ENCODE measurements around the gene LEO1. TPM values are rescaled to one million over a fixed set of nuclear protein-coding genes. Genes with fewer than 3 reads are reported as not detected.

Gene LEO1
- total and polyA plus RNA-seq, 11 donors: 4.9 to 12.6 (median 8.3) TPM

DNA sequence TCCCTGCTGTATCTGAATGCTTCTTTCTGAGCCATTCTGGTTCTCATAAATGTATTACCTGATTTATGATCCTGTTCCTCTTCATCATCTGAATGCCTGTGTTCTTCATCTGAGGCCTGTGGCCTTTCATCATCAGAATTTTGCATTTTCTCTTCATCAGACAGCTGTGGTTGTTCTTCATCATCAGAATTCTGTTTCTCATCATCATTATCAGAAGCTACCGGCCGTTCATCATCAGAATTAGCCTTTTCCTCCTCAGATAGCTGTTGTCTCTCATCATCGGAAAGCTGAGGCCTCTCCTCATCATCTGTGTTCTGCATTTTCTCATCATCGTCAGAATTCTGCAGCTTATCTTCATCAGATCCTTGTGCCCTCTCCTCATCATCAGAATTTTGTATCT is 5.9 kb downstream of the LEO1 start:
- no peak overlapping the region for H3K4me3 ChIP-seq
- peaks cover 0 to 11% (median 5%) of the 10 kb centered on the region in 12 donors for H3K4me1 ChIP-seq
- peaks cover 0 to 41% (median 22%) of the 10 kb centered on the region in 9 donors for H3K36me3 ChIP-seq
- H3K27me3 ChIP-seq: no peaks in the 10 kb centered on the region
- ATAC-seq: no peak
- intact Hi-C loops (cut with DNase I): no loop called here
- DNase-seq: no peak
- 86 to 90% (median 87%) methylated on average over 4 of the region's 4 CpGs for WGBS, 4 donors
- TF ChIP-seq, protein P1, sequence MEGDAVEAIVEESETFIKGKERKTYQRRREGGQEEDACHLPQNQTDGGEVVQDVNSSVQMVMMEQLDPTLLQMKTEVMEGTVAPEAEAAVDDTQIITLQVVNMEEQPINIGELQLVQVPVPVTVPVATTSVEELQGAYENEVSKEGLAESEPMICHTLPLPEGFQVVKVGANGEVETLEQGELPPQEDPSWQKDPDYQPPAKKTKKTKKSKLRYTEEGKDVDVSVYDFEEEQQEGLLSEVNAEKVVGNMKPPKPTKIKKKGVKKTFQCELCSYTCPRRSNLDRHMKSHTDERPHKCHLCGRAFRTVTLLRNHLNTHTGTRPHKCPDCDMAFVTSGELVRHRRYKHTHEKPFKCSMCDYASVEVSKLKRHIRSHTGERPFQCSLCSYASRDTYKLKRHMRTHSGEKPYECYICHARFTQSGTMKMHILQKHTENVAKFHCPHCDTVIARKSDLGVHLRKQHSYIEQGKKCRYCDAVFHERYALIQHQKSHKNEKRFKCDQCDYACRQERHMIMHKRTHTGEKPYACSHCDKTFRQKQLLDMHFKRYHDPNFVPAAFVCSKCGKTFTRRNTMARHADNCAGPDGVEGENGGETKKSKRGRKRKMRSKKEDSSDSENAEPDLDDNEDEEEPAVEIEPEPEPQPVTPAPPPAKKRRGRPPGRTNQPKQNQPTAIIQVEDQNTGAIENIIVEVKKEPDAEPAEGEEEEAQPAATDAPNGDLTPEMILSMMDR (IDR thresholded peaks at IDR 0.05): no peak
- no peak for TF ChIP-seq POLR2A (IDR thresholded peaks at IDR 0.05)
- peaks cover 0 to 29% (median 15%) of the 10 kb centered on the region in 12 donors for H3K9me3 ChIP-seq
- no peak overlapping the region for H3K27ac ChIP-seq

DNA sequence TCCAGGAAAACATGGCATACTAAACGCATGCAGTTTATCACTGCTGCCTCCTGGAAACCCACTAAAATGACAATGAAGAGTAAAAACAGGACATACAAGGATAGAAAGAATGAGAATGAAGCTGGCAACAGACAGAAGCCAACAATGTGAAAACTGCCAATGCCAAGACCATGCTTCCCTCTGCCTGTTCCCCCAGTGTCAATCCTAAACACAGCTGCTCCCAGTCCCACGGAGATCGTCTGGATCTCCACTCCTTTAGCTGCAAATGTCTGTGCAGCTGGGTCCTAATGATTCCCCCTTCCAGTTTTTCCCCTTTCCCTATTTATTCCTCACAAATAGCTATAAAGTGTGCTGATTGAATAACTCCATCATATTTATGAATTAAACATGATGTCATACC is 16.1 kb downstream of the LEO1 start:
- ATAC-seq (no peak), DNase-seq (no peak)
- Histone ChIP-seq H3K4me1 (peaks cover 0 to 3% (median 0%) of the 10 kb centered on the region in 12 donors), H3K27ac (no peak overlapping the region), H3K9me3 (no peaks in the 10 kb centered on the region), H3K4me3 (no peak overlapping the region), H3K27me3 (no peaks in the 10 kb centered on the region), H3K36me3 (peaks cover 2 to 100% (median 92%) of the 10 kb centered on the region in 9 donors)
- no peak for TF ChIP-seq POLR2A (IDR thresholded peaks at IDR 0.05)
- TF ChIP-seq, protein P1 (IDR thresholded peaks at IDR 0.05): no peak
- intact Hi-C loops (cut with DNase I): no loop called here
- 93 to 96% (median 95%) methylated on average over 3 of the region's 3 CpGs for WGBS, 4 donors

DNA sequence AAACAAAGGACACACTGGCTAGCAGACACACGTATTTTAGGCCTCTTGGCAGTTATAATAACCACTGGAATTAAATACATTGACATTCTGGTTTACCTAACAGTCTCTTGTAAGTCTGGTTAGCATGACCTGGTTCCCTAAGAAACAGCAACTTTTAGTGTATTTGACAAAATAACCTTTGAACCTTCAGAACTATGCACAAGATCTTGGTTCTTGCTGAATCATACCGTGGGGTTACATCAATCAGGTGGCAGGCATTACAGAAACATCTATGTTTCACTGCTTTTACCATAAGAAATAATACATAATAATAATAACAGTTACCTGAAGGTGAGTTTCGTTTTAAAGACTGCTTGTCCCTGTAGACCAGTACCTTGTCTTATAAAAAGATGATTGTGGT is 18.8 kb downstream of the LEO1 start:
- intact Hi-C loops (cut with DNase I): no loop called here
- TF ChIP-seq, protein P1 (IDR thresholded peaks at IDR 0.05): no peak
- no peak for TF ChIP-seq POLR2A (IDR thresholded peaks at IDR 0.05)
- H3K36me3 ChIP-seq: peaks cover 3 to 98% (median 93%) of the 10 kb centered on the region in 9 donors
- DNase-seq: no peak
- H3K4me3 ChIP-seq: no peak overlapping the region
- H3K4me1 ChIP-seq: no peaks in the 10 kb centered on the region
- no peak overlapping the region for H3K27ac ChIP-seq
- H3K9me3 ChIP-seq: no peaks in the 10 kb centered on the region
- ATAC-seq: no peak
- H3K27me3 ChIP-seq: no peaks in the 10 kb centered on the region
- WGBS, 4 donors: 91 to 98% (median 96%) methylated on average over 3 of the region's 3 CpGs

DNA sequence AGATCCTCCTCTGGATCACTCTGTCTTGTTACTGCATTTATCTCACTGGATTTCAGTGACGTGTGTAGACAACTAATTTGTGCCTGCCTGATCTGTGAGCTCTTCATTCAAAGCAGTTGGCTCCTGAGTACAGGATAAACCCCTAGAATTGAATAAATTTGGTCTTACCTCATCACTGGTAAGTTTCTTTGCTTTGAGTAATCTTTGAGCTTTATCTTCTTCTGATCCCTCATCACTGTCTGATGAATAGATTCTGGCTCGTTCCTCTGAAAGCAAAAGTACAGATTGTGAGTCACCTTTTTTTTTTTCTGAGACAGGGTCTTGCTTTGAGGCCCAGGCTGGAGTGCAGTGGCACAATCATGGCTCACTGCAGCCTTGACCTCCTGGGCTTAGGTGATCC is 24.5 kb downstream of the LEO1 start:
- intact Hi-C loops (cut with DNase I): no loop called here
- DNase-seq: no peak
- no peaks in the 10 kb centered on the region for H3K27me3 ChIP-seq
- no peaks in the 10 kb centered on the region for H3K4me1 ChIP-seq
- 82 to 96% (median 91%) methylated on average over 2 of the region's 2 CpGs for WGBS, 4 donors
- H3K36me3 ChIP-seq: peaks cover 3 to 94% (median 85%) of the 10 kb centered on the region in 9 donors
- H3K27ac ChIP-seq: no peak overlapping the region
- H3K4me3 ChIP-seq: no peak overlapping the region
- no peak for ATAC-seq
- no peak for TF ChIP-seq POLR2A (IDR thresholded peaks at IDR 0.05)
- TF ChIP-seq, protein P1 (IDR thresholded peaks at IDR 0.05): no peak
- H3K9me3 ChIP-seq: no peaks in the 10 kb centered on the region

Data from heart left ventricle (tissue), 16 donors.